Measurements from ENCODE around the gene VSIG2.

DNA sequence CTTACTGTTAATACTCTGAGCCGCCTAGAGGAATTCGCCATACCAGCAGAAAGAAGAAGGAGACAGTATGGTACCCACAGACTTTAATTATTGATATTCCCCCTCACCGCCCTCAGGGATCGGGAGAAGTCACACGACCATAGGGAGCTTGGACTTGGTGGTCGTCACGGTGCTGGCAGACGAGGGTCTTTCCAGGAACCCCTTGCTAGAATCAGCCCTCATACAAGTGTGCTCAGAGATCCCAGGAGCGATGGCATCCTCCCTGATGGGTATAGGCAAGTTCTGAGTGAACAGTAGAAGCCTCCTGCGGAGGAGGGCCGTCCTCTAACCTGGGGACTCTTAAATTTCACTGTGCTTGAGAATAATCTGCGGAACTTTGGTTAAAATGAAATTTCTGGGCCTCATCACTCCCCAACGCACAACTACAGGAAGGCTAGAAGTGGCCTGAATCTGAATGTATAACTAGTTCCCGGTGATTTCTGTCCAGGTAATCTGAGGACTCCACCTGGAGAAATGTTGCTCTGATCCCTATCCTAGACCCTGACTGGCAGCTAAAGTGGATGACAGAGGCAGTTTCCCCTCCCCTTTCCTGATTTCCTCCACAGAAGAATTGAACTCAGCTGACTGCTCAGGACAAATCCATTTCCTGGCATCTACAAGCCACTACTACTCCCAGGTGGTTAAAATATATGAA, 4.5 kb downstream of the VSIG2 start:
- TF ChIP-seq TCF12 (IDR thresholded peaks at IDR 0.05; ENCODE audit: low read depth) (no peak), EP300 (IDR thresholded peaks at IDR 0.05; ENCODE audit: borderline replicate concordance) (no peak), TAF1 (IDR thresholded peaks at IDR 0.05; ENCODE audit: low read depth) (no peak), EGR1 (IDR thresholded peaks at IDR 0.05) (no peak), FOXM1 (IDR thresholded peaks at IDR 0.05; ENCODE audit: borderline replicate concordance, low read depth) (no peak), CEBPB (IDR thresholded peaks at IDR 0.05) (no peak), RAD21 (IDR thresholded peaks at IDR 0.05; ENCODE audit: low read depth) (no peak), TEAD4 (IDR thresholded peaks at IDR 0.05) (no peak), USF1 (IDR thresholded peaks at IDR 0.05) (no peak), MAX (IDR thresholded peaks at IDR 0.05) (no peak), CREB1 (IDR thresholded peaks at IDR 0.05; ENCODE audit: low read depth) (no peak)
- TF ChIP-seq, protein P1, sequence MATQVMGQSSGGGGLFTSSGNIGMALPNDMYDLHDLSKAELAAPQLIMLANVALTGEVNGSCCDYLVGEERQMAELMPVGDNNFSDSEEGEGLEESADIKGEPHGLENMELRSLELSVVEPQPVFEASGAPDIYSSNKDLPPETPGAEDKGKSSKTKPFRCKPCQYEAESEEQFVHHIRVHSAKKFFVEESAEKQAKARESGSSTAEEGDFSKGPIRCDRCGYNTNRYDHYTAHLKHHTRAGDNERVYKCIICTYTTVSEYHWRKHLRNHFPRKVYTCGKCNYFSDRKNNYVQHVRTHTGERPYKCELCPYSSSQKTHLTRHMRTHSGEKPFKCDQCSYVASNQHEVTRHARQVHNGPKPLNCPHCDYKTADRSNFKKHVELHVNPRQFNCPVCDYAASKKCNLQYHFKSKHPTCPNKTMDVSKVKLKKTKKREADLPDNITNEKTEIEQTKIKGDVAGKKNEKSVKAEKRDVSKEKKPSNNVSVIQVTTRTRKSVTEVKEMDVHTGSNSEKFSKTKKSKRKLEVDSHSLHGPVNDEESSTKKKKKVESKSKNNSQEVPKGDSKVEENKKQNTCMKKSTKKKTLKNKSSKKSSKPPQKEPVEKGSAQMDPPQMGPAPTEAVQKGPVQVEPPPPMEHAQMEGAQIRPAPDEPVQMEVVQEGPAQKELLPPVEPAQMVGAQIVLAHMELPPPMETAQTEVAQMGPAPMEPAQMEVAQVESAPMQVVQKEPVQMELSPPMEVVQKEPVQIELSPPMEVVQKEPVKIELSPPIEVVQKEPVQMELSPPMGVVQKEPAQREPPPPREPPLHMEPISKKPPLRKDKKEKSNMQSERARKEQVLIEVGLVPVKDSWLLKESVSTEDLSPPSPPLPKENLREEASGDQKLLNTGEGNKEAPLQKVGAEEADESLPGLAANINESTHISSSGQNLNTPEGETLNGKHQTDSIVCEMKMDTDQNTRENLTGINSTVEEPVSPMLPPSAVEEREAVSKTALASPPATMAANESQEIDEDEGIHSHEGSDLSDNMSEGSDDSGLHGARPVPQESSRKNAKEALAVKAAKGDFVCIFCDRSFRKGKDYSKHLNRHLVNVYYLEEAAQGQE (IDR thresholded peaks at IDR 0.05; ENCODE audit: low read depth), result no peak

Data from Ishikawa (cell line).